Parathyroid adenoma (tissue), 2 donors: ENCODE data around the gene CD300A.

ENCODE experiments used
- H2AFZ ChIP-seq: fragments of 300-600 bp; sonication (generic); one replicate; pipeline ENCODE4 v1.7.0; 2017; ENCODE audit warnings: antibody characterized with exemption, mild to moderate bottlenecking
- H3K27ac ChIP-seq: fragments of 300-600 bp; sonication (generic); one replicate; pipeline ENCODE4 v1.7.0; 2017
- H3K27me3 ChIP-seq: fragments of 300-600 bp; sonication (generic); one replicate; pipeline ENCODE4 v1.7.0; 2017; ENCODE audit warnings: low read length; ENCODE audit not compliant: control insufficient read depth, insufficient read depth
- H3K36me3 ChIP-seq: fragments of 300-600 bp; sonication (generic); one replicate; pipeline ENCODE4 v1.7.0; 2017; ENCODE audit warnings: low read length; ENCODE audit not compliant: control insufficient read depth, insufficient read depth
- H3K4me1 ChIP-seq: fragments of 300-600 bp; sonication (generic); one replicate; pipeline ENCODE4 v1.7.0; 2017; ENCODE audit warnings: control low read depth
- H3K4me2 ChIP-seq: fragments of 300-600 bp; sonication (generic); one replicate; pipeline ENCODE4 v1.7.0; 2017; ENCODE audit warnings: low read length
- H3K4me3 ChIP-seq: fragments of 300-600 bp; sonication (generic); one replicate; pipeline ENCODE4 v1.7.0; 2017; ENCODE audit warnings: low read depth, low read length
- H3K79me2 ChIP-seq: fragments of 300-600 bp; sonication (generic); one replicate; pipeline ENCODE4 v1.7.0; 2017; ENCODE audit warnings: control low read depth
- H3K9ac ChIP-seq: fragments of 300-600 bp; sonication (generic); one replicate; pipeline ENCODE4 v1.7.0; 2017; ENCODE audit warnings: mild to moderate bottlenecking
- H3K9me3 ChIP-seq: fragments of 300-600 bp; sonication (generic); one replicate; pipeline ENCODE4 v1.7.0; 2017; ENCODE audit warnings: low read length; ENCODE audit not compliant: control insufficient read depth
- TF ChIP-seq, protein P1 (sequence below): fragments of 300-600 bp; sonication (generic); IDR thresholded peaks from one replicate; pipeline ENCODE4 v1.7.0; 2017; ENCODE audit warnings: antibody characterized with exemption, mild to moderate bottlenecking
- donor health status: primary hyperparathyroidism.

CD300A gene

DNA sequence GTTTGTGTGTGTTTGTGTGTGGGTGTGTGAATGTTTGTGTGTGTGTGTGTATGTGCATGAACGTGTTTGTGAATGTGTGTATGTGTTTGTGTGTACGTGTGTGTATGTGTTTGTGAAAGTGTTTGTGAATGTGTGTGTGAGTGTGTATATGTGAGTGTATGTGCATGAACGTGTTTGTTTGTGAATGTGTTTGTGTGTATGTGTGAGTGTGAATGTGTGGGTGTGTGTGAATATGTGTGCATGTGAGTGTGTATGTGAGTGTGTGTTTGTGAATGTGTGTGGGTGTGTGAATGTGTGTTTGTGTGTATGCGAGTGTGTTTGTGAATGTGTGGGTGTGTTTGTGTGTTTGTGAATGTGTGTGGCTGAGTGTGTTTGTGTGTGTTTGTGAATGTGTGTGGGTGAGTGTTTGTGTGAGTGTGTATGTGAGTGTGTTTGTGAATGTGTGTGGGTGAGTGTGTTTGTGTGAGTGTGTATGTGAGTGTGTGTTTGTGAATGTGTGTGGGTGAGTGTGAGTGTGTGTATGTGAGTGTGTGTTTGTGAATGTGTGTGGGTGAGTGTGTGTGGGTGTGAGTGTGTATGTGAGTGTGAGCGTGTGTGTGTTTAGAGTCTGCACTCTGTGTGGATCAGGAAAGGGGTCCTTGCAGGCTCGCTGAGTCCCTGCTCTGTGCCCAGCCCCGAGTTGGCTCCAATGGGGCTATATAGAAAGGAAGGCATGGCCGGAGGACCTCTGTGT lies 890 bp upstream of the CD300A start:
- Histone ChIP-seq H3K27me3 (no peaks in the 10 kb centered on the region), H3K9ac (no peak overlapping the region), H3K4me1 (no peaks in the 10 kb centered on the region), H3K4me2 (no peak overlapping the region), H3K9me3 (no peaks in the 10 kb centered on the region), H3K27ac (no peak overlapping the region), H3K79me2 (no peaks in the 10 kb centered on the region), H2AFZ (no peak overlapping the region), H3K4me3 (no peak overlapping the region), H3K36me3 (no peaks in the 10 kb centered on the region)
- TF ChIP-seq, protein P1, sequence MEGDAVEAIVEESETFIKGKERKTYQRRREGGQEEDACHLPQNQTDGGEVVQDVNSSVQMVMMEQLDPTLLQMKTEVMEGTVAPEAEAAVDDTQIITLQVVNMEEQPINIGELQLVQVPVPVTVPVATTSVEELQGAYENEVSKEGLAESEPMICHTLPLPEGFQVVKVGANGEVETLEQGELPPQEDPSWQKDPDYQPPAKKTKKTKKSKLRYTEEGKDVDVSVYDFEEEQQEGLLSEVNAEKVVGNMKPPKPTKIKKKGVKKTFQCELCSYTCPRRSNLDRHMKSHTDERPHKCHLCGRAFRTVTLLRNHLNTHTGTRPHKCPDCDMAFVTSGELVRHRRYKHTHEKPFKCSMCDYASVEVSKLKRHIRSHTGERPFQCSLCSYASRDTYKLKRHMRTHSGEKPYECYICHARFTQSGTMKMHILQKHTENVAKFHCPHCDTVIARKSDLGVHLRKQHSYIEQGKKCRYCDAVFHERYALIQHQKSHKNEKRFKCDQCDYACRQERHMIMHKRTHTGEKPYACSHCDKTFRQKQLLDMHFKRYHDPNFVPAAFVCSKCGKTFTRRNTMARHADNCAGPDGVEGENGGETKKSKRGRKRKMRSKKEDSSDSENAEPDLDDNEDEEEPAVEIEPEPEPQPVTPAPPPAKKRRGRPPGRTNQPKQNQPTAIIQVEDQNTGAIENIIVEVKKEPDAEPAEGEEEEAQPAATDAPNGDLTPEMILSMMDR, result no peak

DNA sequence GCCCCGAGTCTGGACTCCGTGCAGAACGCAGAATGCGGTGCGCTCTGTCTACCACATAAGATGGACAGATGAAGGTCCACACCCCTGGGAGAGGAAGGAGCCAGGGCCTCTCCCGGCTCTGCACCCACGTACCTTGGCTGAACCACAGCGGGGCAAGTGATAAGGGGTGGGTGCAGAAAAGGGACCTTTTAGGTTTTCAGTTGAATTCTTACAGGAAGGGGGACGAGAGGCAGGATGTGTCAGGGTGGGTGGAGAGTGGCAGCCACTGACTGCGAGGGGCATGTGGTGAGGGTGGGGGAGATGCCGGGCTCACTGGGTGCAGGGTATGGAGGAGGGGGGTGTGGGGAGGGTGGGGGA lies 372 bp downstream of the CD300A start:
- no peaks in the 10 kb centered on the region for H3K36me3 ChIP-seq
- no peaks in the 10 kb centered on the region for H3K9me3 ChIP-seq
- no peak overlapping the region for H3K9ac ChIP-seq
- TF ChIP-seq, protein P1, result no peak
- H3K4me3 ChIP-seq, result peak overlapping the region; percentile 27
- no peak overlapping the region for H2AFZ ChIP-seq
- H3K27me3 ChIP-seq, result no peaks in the 10 kb centered on the region
- H3K79me2 ChIP-seq, result no peaks in the 10 kb centered on the region
- no peaks in the 10 kb centered on the region for H3K4me1 ChIP-seq
- H3K4me2 ChIP-seq, result no peak overlapping the region
- no peak overlapping the region for H3K27ac ChIP-seq

DNA sequence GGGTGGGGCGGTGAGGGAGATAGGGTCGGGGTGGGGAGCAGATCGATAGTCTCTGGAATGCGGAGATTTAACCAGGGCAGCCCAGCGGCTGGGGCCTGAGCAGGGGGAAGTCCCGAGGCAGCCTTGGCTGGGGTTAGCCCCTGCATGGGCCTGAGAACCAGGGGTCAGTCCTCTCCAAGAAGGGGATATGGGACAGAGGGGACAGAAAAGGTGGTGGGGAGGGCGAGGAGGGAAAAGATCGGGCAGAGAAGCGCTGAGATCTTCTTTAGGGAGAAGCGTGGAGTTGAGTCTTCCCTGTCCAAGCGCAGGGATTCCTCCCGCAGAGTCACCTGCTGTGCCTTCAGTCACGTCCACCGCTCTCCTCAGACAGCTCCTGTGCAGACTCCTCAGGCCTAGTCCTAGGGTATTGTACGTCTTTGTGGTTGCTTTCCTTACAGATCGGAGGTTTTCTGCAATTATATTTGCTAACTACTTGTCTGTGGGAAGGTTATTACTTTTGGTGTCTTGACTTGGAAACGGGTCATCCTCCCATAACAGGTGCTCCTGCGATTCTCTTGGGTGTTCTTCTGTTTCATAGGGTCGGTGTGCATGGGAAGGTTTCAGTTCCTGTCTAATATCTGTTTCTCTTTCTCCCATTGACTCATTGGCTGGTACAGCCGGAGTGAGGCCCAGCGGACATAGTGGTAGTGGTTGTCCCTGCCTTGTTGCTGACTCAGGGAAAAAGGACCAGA lies 952 bp downstream of the CD300A start:
- no peaks in the 10 kb centered on the region for H3K36me3 ChIP-seq
- H3K27ac ChIP-seq, result no peak overlapping the region
- no peaks in the 10 kb centered on the region for H3K27me3 ChIP-seq
- H3K9me3 ChIP-seq, result no peaks in the 10 kb centered on the region
- no peak overlapping the region for H3K4me3 ChIP-seq
- H3K4me2 ChIP-seq, result no peak overlapping the region
- TF ChIP-seq, protein P1, result no peak
- H3K9ac ChIP-seq, result no peak overlapping the region
- no peaks in the 10 kb centered on the region for H3K79me2 ChIP-seq
- H2AFZ ChIP-seq, result no peak overlapping the region
- no peaks in the 10 kb centered on the region for H3K4me1 ChIP-seq

DNA sequence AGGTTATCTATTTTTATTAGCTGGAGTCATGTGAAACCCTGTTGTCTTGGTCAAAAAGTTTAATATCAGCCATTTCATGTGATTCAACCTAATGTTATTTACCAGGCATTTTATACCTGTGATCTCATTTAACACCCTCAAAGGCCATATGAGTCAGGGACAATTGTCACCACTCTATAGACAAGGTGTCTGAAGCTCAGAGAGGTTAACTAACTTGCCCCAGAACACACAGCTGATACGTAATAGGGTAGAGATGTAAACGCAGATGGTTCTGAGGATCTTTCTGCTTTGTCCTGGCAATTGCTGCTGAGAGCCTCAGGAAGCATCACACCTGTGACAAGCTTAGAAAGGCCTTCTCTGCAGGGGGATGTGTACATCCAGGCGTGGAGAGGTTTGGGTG lies 4.9 kb downstream of the CD300A start:
- Histone ChIP-seq H3K9me3 (no peaks in the 10 kb centered on the region), H3K36me3 (no peaks in the 10 kb centered on the region), H3K4me3 (no peak overlapping the region), H3K27me3 (no peaks in the 10 kb centered on the region), H3K4me2 (no peak overlapping the region), H2AFZ (no peak overlapping the region), H3K4me1 (no peaks in the 10 kb centered on the region), H3K9ac (no peak overlapping the region), H3K79me2 (no peaks in the 10 kb centered on the region), H3K27ac (no peak overlapping the region)
- TF ChIP-seq, protein P1, result no peak
